HG02798 (cell line): ENCODE measurements around the gene CRACR2A.

Source experiments
- ATAC-seq: cut with Tn5 transposase; IDR thresholded peaks from one replicate; pipeline ENCODE4 v1.9.1; 2021; ENCODE audit warnings: mild to moderate bottlenecking; ENCODE audit not compliant: unreplicated experiment, poor library complexity

The CRACR2A gene

DNA sequence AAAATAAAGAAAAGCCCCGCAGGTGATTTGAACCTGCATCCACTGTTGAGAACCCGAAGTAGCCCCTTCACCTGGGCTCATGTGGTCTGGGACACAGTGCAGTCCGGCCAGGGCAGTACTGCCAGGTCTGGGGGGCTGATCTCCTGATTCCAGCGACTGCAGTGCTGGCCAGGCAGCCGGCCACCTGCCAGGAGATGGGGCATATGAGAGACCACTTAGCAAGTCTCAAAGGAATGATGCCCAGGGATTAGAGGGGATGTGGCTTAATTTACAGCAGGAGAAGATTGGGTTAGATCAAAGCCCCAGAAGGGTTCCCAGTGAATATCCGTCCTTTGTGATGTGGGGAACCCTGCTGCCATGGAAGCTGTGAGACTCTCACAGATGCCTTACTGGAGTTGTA is 148.6 kb downstream of the CRACR2A start:
- no peak for ATAC-seq

DNA sequence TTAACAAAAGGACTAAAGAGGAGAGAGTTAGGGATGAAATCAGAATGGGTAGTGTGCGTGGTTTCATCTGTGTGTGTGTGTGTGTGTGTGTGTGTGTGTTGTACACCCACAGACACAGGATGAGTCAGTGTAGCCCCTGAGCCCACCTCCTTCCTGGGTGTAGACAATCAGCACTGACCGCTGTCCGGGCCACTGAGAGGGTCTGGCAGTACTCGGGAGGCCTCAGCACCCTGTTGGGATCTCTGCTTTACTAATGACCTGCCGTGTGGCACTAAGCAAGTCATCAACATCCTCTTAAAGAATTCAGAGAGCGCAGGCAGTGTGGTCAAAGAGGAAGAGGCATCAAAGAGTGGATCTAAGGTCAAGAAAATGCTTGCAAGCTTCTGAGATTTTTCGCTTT is 149.3 kb downstream of the CRACR2A start:
- ATAC-seq = no peak

DNA sequence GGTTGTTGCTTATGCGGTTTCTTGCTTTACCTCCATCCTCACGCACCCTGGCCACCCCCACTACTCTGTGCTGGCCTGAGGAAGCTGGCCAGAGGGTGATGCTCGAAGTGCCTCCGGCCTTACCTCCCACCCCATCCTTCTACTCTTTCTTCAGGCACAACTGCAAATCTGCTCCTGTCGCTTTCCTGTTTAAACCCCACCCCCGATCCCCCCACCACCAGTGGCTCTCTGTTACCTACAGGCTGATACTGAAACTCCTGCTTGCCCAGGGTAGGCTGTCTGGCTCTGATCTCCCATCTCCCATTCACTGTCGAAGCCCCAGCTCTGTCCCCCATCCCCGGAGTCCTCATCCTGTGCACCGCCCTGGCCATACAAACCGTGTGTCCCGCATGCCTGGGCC is 150.4 kb downstream of the CRACR2A start:
- ATAC-seq = no peak

DNA sequence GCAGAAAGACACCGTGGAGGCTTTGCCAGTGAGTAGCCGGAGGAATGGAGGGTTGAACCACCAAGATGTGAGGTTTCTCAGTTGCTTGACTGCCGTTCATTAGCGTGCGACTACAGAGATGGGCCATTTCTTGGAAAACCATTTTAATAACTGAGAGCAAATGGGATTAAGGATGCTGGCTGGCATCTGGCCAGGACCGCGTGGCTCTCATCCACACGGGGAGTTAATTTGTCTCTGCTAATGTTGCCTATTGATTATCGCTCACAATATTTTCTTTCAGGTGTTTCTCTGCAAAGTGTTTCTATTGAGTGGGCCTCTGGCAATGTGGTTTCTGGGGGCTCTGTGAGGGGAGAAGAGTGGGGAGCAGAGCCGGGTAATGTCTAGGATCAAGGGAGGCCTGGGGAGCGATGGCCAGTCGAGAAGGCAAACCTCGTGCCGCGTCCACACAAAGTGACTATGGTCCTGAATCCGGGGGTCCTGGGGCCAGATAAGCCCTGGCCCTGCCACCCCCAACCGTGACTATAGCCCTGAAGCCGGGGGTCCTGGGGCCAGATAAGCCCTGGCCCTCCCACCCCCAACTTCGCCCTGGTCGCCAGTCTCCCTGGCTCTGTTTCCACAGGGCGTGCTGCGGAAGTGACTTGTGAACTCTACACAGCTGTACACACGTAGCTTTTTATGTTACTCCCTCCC is 151.3 kb downstream of the CRACR2A start:
- no peak for ATAC-seq

DNA sequence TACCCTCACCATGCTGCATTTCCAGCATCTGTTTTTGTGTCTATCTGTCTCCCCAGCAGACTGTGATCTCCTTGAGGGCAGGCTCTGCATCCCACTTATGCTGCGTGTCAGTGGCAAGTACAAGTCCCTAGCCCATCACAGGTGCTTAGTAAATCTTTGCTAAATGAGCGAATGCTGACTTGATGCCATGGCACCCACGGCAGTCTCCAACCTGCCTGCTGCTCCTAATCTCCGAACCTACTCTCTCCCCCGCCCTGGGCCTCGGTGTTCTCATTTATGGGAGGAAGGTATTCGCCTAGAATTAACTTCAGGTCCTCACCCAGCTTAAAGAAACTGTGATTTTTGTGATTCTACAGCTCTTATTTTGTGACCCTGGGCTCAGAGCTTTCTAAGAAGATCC is 152.0 kb downstream of the CRACR2A start:
- ATAC-seq = no peak

DNA sequence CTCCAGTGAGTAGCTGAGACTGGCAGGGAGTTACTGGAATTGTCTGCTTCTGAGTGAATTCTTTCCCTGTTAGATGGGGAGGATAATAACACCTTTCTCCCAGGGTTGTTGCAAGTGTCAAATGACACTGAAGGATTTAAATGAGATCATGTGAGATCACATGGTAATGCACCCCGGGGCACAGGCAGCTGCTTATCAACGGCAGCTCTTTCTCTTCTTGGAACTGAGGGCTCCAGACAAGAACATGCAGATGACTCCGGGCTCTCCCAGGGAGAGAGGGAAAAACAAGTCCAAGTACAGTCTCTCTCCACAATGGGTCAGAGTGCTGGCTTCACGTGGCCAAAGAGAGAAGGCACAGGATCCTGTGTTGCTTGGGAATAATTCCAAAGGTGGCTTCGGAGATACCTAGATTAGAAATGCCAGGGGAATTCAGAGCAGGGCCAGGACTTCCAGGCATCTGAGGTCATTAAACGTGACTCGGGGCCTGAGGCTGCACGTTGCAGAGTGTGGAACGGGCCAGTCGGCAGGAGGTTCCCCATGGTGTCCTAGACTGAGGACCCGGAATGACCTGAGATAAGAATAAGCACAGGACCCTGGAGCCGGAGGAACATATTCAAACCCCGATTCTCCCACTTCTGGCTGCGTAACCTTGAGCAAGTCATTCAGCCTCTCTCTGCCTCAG is 152.7 kb downstream of the CRACR2A start:
- no peak for ATAC-seq

DNA sequence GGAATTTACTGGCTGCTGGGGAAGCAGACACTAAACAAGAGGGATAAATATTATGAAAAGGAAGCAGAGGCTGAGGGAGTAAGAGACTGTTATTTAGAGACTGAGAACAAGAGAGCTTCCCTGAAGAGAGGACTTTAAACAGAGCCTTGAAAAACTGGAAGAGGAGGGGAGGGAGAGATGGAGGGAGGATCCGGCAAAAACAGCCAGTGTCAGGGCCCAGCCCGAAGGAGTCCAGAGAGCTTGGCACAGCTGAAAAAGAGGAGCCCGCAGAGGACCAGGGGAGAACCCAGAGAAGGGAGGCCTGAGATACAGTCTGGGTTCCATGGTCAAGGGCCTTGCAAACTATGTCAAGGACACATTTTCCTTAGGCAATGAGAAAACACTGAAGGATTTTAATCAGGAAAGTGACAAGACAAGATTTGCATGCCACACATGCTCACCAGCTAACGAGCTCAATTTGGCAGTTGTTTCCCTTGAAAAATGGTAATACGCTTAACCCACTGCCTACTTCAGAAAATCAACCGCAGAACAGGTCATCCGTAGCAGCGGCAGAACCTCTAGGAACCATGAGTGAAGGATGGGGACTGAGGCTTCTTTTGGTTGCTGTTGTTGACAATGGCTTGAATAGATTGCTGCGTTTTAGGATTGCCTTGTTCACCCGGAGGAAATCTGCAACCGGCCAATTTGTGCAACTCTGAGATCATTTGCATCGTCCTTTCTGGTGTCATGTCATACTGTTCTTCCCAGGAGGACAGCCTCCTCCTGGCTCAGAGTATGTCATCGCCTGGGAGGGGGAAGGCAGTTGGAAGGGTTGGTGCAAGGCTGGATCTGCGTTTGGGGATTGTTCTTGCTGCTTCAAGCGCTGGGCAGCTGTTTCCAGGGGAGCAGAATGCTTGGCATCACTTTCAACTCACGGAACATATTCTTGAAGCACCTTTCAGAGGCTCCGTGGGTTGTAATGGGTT is 153.7 kb downstream of the CRACR2A start:
- no peak for ATAC-seq

DNA sequence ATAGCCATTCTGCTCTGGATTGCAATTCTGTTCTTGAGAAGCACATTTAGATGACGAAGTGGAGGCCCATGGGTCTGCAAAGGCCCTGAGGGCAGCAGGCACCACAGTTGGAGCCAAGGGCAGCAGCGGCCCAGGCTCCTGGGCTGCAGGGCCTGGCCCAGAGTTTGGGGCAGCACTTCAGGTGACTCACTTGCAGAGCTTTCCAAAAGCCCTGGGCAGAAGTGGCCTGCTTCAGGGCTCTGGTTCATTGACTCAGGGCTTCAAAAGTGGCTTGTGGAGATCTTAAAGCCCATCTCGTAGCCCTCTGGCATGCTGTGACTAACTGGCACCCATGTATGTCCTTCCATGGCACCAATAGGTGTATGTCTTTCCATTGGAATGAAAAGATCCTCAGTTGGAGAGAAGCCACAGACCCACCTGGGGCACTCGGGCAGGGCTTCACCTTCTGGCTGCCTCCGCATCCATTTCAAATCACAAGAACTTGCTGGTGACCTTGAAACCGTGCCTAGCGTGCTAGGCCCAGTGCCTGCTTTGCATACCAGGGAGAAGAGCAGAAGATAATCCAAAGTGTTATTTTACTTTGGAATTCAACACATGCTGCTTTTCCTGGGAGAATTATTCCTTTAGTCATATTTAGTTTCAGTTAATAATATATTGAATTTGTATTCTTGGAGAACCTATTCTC is 155.2 kb downstream of the CRACR2A start:
- ATAC-seq = no peak

DNA sequence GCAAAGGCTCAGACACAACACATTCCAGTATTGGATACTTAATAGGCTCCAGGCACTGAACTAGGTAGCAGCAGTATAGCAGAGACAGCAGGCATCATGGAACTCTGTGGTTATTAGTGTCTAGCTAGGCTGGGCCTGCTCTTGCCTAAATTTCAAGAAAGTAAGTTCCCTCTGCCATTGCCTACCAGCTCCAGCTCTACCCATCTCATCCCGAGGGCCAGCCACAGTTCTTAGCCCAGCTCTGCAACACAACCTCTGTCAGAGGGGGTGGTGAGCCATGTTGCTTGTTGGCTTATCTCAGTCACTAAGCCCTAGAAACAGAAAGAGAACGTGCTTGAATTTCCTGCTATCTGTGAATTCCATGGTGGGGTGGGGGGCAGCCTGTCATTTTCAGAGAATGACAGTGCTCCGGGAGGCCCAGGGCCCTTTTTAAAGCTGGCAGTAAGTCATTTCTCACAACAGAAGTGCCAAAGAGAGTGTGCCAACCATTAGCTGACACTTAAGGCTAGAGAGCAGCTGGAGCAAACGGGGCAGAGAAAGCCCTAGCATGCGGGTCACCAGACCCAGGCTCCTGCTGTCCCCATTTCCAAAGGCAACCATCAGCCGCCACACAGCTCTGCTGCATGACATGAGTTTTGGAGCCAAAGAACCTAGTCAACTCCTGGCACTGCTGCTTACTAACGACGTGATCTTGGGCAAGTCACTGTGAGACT is 156.1 kb downstream of the CRACR2A start:
- no peak for ATAC-seq

DNA sequence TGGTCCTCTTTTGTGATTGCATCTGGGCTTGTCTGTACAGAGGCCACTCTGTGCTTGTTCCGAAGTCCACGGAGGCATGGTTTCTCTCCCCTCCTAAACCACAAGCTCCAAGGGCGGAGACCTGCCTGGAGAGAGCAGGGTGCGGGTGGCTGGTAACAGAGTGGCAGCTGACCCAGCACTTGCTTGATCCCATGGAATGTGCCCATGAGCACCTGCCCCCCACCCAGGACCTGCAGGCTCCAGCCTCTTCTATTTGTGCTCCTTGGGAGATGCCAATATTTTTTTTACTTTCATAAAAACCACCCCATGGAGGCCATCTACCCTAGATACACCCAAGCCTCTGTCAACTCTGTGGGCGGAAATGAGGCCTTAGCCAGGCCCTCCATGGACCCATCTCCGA is 157.2 kb downstream of the CRACR2A start:
- no peak for ATAC-seq

DNA sequence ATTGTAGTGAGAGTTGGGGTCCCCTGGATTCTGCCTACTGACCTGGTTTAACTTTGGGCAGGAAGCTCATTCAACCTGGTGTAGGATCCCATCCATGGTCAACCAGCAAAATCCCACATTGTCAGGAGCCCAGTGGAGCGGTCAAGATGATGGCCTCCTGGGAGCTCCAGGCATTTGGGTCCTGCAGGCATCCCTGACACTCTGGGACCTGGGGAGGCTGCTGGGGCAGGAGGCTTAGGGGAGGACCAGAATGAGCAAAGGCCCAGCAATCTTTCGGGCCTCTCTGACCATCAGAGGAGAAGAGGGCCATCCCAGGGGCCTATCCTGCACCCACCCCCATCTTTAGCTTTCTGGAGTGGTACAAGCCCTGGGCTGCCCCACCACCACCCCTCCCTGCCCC is 157.9 kb downstream of the CRACR2A start:
- no peak for ATAC-seq

DNA sequence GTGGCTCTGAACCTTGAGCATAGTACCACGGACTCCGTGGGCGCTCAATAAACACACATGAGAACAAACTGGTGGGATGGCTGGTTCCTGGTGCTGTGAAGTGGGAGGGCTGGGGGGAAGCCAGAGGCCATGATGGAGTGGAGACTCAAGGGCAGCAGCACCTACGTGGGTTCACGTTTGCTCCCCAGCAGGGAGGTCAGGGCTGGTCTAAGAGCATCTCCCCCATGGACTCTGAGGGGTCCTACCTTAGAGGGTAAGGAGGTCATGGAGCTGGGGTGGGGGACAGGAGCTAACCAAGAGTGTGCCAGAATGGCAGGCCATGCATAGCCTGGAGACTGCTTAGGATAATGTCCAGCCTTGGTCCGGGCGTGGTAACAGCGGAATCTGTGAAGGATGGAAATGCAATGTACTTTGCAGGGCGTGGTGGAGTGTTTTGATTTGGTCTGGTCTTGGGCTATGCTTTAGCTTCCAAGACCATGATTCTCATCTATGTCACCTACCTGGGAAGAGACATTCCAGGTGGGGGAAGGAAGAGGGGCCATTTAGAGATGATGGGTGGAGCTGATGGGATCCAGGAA is 158.9 kb downstream of the CRACR2A start:
- ATAC-seq = no peak

DNA sequence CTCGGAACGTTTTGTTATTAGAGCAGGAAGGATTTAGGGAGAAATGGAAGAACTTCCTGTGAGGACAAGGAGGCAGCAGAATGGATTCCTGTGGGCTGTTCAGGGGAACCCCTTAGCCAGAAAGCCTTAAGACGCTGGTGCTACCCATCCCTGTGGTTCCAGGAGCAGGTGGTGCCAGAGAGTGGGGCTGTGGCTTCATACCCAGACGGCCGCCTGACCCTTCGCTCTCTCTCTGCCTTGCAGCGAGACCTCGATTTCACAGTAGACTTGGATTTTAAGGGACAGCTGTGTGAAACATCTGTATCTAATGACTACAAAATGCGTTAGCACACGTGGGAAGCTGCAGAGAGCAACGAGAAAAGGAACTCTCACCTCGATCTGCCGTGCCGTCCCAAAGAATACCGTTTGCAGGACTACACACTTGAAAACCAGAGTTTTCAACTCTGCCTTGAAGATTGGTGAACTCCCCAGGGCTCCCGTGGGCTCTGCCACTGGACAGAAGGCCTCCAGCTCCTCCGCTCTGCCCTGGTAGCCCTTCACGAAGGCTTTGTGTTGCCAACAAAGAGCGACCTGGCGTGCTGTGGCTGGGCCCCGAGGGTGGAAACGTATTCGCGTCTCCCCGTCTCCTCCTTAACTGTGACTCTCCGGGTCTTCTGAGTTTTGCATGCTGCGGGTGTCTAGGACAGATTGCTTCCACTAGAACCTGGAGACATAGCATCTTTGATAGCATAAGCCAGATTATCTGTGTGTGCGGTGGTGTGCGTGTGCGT is 159.9 kb downstream of the CRACR2A start:
- ATAC-seq = no peak

DNA sequence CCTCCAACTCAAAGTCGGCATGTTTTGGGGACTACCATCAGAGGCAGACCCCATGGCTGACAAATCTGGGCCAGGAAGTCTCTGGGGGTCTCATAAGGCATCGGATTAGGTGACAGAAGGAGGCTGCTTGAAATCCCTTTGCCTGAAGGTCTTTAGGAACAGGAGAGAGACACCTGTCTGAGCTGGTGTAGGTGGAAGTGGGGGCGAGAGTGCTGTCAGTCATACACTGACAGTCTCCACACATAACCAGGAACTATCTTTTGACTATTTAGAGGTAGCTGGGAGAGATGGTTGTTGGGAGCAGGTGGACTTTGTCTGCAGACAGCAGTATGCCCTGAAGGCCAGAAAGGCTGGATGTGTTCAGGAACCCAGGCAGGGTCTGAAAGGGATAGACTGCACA is 163.2 kb downstream of the CRACR2A start:
- no peak for ATAC-seq

DNA sequence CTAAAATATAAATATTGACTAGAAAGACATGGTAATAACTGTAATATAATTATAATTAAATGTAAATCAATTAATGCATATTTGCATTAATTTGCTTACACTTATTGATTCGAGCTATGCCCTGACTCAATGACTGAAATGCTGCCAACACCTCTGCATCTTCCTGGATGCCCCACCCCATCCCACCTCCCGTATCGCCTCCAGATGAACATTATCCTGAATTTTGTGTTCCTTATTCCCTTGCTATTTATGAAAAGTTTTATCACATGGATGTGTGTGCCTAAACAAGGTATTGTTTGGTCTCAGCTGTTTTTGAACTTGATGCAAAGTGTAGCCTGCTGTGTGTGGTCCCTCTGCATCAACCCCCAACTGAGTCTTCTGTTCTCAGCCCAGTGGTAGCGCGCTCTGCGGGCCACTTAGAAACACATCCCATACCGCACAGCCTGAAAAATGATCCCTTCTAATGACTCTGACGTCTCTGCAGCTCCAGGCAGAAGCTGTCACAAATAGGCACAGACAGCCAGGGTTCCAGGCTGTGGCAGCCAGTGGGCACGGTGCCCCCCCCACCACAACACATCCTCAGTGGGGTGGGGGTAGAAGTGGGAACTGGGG is 165.4 kb downstream of the CRACR2A start:
- no peak for ATAC-seq

DNA sequence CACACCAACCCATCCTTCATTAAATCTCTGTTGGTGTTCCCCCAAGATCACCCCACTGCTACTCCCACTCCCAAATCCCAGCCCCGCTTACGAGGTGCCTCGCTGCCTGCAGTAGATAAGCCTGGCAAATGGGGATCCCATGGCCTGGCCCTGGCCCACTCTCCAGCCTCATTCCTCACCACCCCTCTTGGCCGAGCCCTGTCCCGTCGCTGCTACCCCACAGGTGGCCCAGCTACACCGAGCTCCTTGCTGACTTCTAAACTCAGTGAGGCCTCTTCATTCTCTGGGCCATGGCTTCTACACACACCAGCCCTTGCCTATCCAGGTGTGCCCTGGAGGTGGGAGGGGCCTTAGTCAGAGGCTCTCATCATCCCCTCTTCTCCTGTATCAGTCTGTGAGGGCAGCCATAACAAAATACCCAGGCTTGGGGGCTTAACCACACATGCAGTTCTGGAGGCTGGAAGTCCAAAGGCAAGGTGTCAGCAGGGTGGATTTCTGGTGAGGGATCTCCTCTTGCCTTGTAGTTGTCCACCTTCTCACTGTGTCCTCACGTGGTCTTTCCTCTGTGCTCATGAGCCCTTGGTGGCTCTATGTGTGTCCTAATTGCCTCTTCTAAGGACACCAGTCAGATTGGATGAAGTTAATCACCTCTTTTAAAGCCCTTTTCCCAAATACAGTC is 169.1 kb downstream of the CRACR2A start:
- ATAC-seq = no peak

DNA sequence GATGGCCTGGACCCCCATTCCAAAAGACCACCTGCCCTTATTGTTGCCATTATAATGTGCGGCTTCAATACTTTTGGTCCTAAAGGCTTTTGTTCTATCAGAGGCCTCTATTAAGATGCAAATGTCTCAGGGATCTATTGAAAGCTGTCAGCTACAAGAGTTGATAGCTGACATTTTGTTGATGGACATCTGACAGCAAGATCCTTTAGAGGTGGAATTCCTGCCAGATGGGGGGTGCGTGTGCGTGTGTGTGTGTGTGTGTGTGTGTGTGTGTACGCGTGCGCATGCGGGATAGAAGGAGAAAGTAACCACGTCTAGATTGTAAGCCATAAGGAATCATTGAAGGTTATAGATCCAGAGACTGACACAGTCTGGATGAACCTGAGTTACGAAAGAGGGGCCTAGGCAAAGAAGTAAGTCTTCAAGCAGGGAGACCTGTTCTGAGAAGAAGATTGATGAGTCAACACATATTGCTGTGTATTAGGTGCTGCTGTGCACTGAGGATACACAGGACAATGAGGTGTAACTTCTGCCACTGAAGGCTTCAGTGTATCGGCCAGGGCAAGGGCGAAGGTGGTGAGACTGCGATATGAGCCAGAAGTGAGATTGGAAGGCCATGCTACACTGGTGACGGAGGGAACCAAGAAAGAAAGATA is 172.7 kb downstream of the CRACR2A start:
- no peak for ATAC-seq
